H1 (cell line): ENCODE data around the gene SIGLEC10. TPM values are rescaled to one million over a fixed set of nuclear protein-coding genes. Genes with fewer than 3 reads are reported as not detected.

Source experiments
- BCL11A ChIP-seq, 2 experiments: IDR thresholded peaks; one replicate each; pipeline ENCODE4 v1.6.1; 2011; ENCODE audit warnings: low read depth in 2 of 2, low read length in 2 of 2, mild to moderate bottlenecking in 2 of 2
- CREB1 ChIP-seq: IDR thresholded peaks from 2 replicates; pipeline ENCODE4 v1.6.1; 2012; ENCODE audit warnings: inconsistent platforms
- GABPA ChIP-seq: IDR thresholded peaks from 2 replicates; pipeline ENCODE4 v1.6.1; 2011; ENCODE audit warnings: mild to moderate bottlenecking, low read length, moderate library complexity, borderline replicate concordance; ENCODE audit not compliant: insufficient read depth
- KDM4A ChIP-seq: IDR thresholded peaks from one replicate; pipeline ENCODE4 v1.7.1; 2012; ENCODE audit warnings: low read depth, mild to moderate bottlenecking, moderate library complexity, low read length, inconsistent platforms; ENCODE audit not compliant: severe bottlenecking
- SP2 ChIP-seq: IDR thresholded peaks from 2 replicates; pipeline ENCODE4 v1.6.1; 2012; ENCODE audit warnings: mild to moderate bottlenecking, low read length, inconsistent platforms
- TAF1 ChIP-seq: IDR thresholded peaks from 2 replicates; pipeline ENCODE4 v1.6.1; 2011; ENCODE audit warnings: mild to moderate bottlenecking, low read depth, low read length
- TAF7 ChIP-seq: optimal IDR thresholded peaks from 2 replicates; pipeline ENCODE3; 2011; ENCODE audit warnings: low read depth, mild to moderate bottlenecking, inconsistent platforms, low read length, moderate library complexity, borderline replicate concordance
- polyA plus RNA-seq, 7 experiments: library from polyadenylated mRNA; depleted of rRNA in 3 of 7; stranded (reverse) in 5 of 7; unstranded in 2 of 7; fragments of >200 nt in 5 of 7; fragments of 200-250 nt in 2 of 7; gene quantifications; 1 replicate in 5 of 7; 2 replicates in 1 of 7; 4 replicates in 1 of 7; pipeline versions ENCODE4 v1.2.1 to v1.2.3, GENCODE V29; 2011 to 2013; ENCODE audit warnings: missing spikeins in 2 of 7, mixed read lengths in 2 of 7
- total RNA-seq: library from RNA; stranded (reverse); fragmentation: NEBNext Ultra II Directional; extraction: Animal tissue kit (Norgen Biotek cat#: 25700); gene quantifications from 2 replicates; pipeline ENCODE4 v1.2.1, GENCODE V29; 2021

The SIGLEC10 gene
- total and polyA plus RNA-seq, 2 of the 8 experiments (the other 6 are each of a cell fraction or from before 2014, with no cell fraction given): 0.06 TPM; not detected in 1

GRCh38 chr19:51386882-51387520 is 30.4 kb downstream of the SIGLEC10 start (continued):
- TF ChIP-seq CREB1: no peak
- no peak for TF ChIP-seq BCL11A (IDR thresholded peaks at IDR 0.05; ENCODE audit: low read depth in 2 of 2, low read length in 2 of 2)
- no peak for TF ChIP-seq SP2
- no peak for TF ChIP-seq KDM4A
- TF ChIP-seq GABPA: no peak
- no peak for TF ChIP-seq TAF7
- TF ChIP-seq TAF1: no peak
